HG03520 (cell line): Measurements from ENCODE around the gene SELENOW.
"Not testable (repeated sequence)": the region's sequence is repeated elsewhere in the genome, so short reads cannot be mapped to it uniquely, and the experiment has no call there.

Experiments
- ATAC-seq: cut with Tn5 transposase; IDR thresholded peaks from one replicate; pipeline ENCODE4 v1.9.1; 2021; ENCODE audit warnings: mild to moderate bottlenecking, moderate library complexity; ENCODE audit not compliant: unreplicated experiment

The SELENOW gene

GRCh38 chr19:47818221-47818620 is 39.7 kb downstream of the SELENOW start:
- ATAC-seq: not testable (repeated sequence)

- no peak for ATAC-seq
Measured at GRCh38 chr19:47819858-47820257, 41.4 kb downstream of the SELENOW start.

- no peak for ATAC-seq
Measured at GRCh38 chr19:47820410-47820809, 41.9 kb downstream of the SELENOW start.

GRCh38 chr19:47821460-47822020 is 43.0 kb downstream of the SELENOW start, which contains the start of gene CRX:
Gene CRX (plus strand): TSS chr19:47821937. CDS start chr19:47834444, 12,507 bp downstream.
- no peak for ATAC-seq

- no peak for ATAC-seq
Measured at GRCh38 chr19:47824396-47824795, 45.9 kb downstream of the SELENOW start.

GRCh38 chr19:47826800-47827199 is 48.3 kb downstream of the SELENOW start:
- ATAC-seq: no peak

- ATAC-seq: no peak
Measured at GRCh38 chr19:47832723-47833122, 54.2 kb downstream of the SELENOW start.
